NT2/D1 (cell line): ENCODE data around the gene CDK6.
"Not testable (repeated sequence)": the region's sequence is repeated elsewhere in the genome, so short reads cannot be mapped to it uniquely, and the experiment has no call there.

Source experiments
- SUZ12 ChIP-seq: IDR thresholded peaks from 2 replicates; pipeline ENCODE4 v1.6.1; 2011; ENCODE audit not compliant: insufficient read length, insufficient read depth; ENCODE audit errors: extremely low read depth
- YY1 ChIP-seq: IDR thresholded peaks from 2 replicates; pipeline ENCODE4 v1.6.1; 2011; ENCODE audit not compliant: insufficient read length, insufficient read depth
- ZNF274 ChIP-seq: IDR thresholded peaks from 2 replicates; pipeline ENCODE4 v1.6.1; 2011; ENCODE audit warnings: mild to moderate bottlenecking, low read depth, low read length

DNA sequence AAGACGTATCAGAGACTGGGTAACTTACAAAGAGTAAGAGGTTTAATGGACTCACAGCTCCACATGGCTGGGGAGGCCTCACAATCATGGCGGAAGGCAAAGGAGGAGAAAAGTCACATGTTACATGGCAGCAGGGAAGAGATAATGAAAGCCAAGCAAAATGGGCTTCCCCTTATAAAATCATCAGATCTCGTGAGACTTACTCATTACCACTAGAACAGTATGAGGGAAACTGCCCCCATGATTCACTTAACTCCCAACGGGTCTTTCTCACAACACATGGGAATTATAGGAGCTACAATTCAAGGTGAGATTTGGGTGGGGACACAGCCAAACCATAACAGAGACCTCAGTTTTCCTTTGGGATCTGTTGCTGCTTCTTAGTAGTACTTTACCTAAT lies 92.2 kb downstream of the CDK6 start:
- not testable (repeated sequence) for TF ChIP-seq ZNF274, YY1, SUZ12
